Right renal pelvis (tissue), 4 donors: ENCODE results near the gene KRTAP9-7. TPM values are rescaled to one million over a fixed set of nuclear protein-coding genes. Genes with fewer than 3 reads are reported as not detected.
"Not testable (repeated sequence)": the region's sequence is repeated elsewhere in the genome, so short reads cannot be mapped to it uniquely, and the experiment has no call there.

ENCODE experiments used
- DNase-seq, 4 donors: peaks; one replicate each; pipeline ENCODE4 v3.0.0-alpha.2; 2013; ENCODE audit warnings: low read depth in 4 of 4, low spot score in 3 of 4, missing footprints in 1 of 4
- polyA plus RNA-seq, 4 donors: library from polyadenylated mRNA; unstranded; fragments of 120-200 nt; gene quantifications; one replicate each; pipeline ENCODE4 v1.2.1, GENCODE V29; 2013; ENCODE audit not compliant: insufficient read length in 4 of 4

Gene KRTAP9-7, protein sequence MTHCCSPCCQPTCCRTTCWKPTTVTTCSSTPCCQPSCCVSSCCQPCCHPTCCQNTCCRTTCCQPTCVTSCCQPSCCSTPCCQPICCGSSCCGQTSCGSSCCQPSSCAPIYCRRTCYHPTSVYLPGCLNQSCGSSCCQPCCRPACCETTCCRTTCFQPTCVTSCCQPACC
- polyA plus RNA-seq: not detected

DNA sequence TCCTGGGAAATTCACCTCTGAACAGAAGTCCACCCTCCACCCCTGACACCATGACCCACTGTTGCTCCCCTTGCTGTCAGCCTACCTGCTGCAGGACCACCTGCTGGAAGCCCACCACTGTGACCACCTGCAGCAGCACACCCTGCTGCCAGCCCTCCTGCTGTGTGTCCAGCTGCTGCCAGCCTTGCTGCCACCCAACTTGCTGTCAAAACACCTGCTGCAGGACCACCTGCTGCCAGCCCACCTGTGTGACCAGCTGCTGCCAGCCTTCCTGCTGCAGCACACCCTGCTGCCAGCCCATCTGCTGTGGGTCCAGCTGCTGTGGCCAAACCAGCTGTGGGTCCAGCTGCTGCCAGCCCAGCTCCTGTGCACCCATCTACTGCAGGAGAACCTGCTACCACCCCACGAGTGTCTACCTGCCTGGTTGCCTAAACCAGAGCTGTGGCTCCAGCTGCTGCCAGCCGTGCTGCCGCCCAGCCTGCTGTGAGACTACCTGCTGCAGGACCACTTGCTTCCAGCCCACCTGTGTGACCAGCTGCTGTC, at the start of gene KRTAP9-7:
Gene KRTAP9-7, plus strand, starts transcription at position 51 of the 543 bp plus-strand sequence. Its CDS starts 0 bp downstream, at position 51.
- DNase-seq: not testable (repeated sequence)

DNA sequence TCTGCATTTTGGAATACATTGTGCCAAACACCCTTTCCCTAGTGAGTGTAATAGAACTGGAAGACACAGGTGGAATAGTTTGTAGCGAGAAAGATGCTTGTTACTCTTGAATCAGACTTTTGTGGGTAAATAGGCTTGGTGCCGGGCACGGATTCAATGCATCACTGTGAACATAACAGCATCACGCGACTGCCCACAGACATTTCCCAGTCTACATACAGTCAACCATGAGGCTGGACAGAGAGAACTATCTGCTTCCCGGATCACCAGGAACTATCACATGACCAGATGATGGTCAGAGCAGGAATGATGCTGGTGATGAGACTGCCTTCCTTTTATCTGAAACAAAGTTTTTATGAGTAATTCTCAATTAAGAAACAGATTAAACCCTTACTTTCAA, 49.4 kb upstream of the KRTAP9-7 start:
- DNase-seq: no peak

DNA sequence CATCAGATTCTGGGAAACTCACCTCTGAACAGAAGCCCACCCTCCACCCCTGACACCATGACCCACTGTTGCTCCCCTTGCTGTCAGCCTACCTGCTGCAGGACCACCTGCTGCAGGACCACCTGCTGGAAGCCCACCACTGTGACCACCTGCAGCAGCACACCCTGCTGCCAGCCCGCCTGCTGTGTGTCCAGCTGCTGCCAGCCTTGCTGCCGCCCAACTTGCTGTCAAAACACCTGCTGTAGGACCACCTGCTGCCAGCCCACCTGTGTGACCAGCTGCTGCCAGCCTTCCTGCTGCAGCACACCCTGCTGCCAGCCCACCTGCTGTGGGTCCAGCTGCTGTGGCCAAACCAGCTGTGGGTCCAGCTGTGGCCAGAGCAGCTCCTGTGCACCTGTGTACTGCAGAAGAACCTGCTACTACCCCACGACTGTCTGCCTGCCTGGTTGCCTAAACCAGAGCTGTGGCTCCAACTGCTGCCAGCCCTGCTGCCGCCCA, 48.9 kb upstream of the KRTAP9-7 start, which contains the start of gene KRTAP9-2:
Gene KRTAP9-2, plus strand, starts transcription at position 51 of the 498 bp plus-strand sequence. Its CDS starts 7 bp downstream, at position 58.
- not testable (repeated sequence) for DNase-seq

DNA sequence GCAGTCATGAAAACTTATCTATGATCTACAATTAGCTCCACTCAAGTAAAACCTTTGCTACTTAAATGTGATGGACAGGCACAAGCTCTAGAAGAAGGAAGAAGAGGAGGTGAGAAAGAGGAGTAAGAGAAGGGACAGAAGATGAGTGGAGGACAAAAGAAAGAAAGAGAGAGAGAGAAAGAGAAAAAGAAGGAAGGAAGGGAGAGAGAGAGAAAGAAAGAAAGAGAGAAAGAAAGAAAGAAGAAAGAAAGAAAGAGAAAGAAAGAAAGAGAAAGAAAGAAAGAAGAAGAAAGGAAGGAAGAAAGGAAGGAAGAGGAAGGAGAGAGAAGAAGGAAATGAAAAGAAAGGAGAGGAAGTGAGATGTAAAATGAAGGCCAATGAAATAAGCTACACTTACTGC, 45.4 kb upstream of the KRTAP9-7 start:
- no peak for DNase-seq

DNA sequence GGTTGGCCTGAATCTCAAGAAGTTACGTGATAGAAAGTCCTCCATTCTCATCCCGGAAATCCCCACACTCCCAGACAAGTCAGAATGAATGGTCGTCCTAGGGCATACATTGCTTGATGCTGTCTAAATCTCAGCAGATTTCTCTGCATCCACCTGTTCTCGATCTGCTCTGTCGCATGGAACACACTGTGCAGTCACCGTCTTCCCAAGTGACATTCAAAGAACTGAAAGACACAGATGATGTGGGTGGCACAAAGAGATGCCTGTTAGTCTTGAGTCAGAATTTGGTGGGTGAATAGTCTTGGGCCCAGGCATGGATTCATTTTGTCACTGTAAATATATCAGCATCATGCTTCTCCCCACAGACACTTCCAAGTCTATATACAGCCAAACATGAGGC, 43.8 kb upstream of the KRTAP9-7 start:
- no peak for DNase-seq

DNA sequence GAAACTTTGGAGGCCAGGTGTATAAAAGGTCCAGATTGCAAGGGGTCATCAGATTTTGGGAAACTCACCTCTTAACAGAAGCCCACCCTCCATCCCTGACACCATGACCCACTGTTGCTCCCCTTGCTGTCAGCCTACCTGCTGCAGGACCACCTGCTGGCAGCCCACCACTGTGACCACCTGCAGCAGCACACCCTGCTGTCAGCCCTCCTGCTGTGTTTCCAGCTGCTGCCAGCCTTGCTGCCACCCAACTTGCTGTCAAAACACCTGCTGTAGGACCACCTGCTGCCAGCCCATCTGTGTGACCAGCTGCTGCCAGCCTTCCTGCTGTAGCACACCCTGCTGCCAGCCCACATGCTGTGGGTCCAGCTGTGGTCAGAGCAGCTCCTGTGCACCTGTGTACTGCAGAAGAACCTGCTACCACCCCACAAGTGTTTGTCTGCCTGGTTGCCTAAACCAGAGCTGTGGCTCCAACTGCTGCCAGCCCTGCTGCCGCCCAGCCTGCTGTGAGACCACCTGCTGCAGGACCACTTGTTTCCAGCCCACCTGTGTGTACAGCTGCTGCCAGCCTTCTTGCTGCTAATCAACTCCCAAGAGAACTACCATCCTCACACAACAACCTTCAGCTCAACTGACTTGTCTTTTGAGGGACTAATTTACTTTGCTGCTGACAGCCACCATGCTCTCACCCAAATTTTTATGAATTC, 42.9 kb upstream of the KRTAP9-7 start, which contains the start of gene KRTAP9-3:
Gene KRTAP9-3, plus strand, starts transcription at position 51 of the 707 bp plus-strand sequence. Its CDS starts 53 bp downstream, at position 104.
- DNase-seq: not testable (repeated sequence)

DNA sequence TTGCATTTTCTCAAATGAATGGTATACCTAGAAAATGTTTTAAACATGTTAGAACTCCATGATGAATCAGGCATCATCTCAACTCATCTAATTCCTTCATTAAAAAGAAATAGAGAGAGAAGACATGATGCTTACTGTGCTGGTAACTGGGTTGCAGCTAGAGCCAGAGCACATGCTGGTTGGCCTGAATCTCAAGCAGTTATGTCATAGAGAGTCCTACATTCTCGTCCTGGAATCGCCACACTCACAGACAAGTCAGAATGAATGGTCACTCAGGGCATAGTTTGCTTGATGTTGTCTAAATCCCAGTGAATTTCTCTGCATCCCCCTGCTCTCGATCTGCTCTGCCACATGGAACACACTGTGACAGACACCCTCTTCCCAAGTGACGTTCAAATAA, 38.4 kb upstream of the KRTAP9-7 start:
- DNase-seq: not testable (repeated sequence)

DNA sequence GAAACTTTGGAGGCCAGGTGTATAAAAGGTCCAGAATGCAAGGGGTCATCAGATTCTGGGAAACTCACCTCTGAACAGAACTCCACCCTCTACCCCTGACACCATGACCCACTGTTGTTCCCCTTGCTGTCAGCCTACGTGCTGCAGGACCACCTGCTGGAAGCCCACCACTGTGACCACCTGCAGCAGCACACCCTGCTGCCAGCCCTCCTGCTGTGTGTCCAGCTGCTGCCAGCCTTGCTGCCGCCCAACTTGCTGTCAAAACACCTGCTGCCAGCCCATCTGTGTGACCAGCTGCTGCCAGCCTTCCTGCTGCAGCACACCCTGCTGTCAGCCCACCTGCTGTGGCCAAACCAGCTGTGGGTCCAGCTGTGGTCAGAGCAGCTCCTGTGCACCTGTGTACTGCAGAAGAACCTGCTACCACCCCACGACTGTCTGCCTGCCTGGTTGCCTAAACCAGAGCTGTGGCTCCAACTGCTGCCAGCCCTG, 37.5 kb upstream of the KRTAP9-7 start, which contains the start of gene KRTAP9-8:
Gene KRTAP9-8, plus strand, starts transcription at position 51 of the 489 bp plus-strand sequence. Its CDS starts 53 bp downstream, at position 104.
- not testable (repeated sequence) for DNase-seq

DNA sequence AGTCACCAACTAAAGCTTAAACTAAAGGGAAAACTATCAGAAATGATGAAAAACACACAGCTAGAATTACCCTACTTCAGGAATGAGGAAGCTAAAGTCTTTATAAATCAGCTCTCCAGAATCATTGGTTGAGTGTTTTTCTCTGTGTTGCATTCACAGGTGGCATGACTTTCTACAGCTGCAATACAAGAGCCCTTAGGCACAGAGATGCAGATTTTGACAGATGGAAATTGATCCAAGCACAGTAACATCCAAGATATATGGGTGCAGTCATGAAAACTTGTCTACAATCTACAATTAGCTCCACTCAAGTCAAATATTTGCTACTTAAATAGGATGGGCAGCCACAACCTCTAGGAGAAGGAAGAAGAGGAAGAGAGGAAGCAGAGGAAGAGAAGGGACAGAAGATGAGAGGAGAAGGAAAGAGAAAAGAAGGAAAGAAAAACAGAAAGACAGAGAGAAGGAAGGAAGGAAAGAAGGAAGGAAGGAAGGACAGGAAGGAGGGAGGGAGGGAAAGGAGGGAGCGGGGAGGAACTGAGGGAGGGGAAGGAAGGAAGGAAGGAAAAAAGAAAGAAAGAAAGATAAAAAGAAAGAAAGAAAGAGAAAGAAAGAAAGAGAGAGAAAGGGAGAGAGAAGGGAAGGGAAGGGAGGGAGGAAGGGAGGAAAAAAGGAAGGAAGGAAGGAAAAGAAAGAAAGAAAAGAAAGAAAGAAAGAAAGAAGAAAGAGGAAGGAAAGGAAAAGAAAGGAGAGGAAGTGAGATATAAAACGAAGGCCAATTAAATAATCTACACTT, 28.3 kb upstream of the KRTAP9-7 start:
- not testable (repeated sequence) for DNase-seq

DNA sequence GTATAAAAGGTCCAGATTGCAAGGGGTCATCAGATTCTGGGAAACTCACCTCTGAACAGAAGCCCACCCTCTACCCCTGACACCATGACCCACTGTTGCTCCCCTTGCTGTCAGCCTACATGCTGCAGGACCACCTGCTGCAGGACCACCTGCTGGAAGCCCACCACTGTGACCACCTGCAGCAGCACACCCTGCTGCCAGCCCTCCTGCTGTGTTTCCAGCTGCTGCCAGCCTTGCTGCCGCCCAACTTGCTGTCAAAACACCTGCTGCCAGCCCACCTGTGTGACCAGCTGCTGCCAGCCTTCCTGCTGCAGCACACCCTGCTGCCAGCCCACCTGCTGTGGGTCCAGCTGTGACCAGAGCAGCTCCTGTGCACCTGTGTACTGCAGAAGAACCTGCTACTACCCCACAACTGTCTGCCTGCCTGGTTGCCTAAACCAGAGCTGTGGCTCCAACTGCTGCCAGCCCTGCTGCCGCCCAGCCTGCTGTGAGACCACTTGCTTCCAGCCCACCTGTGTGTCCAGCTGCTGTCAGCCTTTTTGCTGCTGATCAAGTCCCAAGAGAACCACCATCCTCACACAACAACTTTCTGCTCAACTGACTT, 25.8 kb upstream of the KRTAP9-7 start, which contains the start of gene KRTAP9-4:
Gene KRTAP9-4, plus strand, starts transcription at position 51 of the 604 bp plus-strand sequence. Its CDS starts 34 bp downstream, at position 85.
- not testable (repeated sequence) for DNase-seq

DNA sequence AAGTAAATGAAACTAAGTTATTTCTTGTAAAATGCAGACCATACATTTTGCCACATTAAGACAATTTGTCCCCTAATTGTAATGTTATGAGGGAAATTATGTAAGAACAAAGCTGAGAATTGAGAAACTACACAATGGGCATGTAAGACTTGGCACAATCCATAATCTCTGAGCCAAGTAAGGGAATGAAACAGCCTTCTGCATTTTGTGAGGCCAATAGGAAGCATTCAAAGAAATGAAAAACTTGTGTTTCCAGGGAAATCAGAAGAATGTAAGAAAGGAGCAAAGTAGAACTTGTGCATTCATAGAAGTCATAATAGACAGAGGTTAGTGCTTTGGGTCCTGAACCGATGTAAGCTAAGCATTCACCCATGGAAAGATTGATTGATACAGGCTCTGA, 24.2 kb upstream of the KRTAP9-7 start:
- DNase-seq: no peak

DNA sequence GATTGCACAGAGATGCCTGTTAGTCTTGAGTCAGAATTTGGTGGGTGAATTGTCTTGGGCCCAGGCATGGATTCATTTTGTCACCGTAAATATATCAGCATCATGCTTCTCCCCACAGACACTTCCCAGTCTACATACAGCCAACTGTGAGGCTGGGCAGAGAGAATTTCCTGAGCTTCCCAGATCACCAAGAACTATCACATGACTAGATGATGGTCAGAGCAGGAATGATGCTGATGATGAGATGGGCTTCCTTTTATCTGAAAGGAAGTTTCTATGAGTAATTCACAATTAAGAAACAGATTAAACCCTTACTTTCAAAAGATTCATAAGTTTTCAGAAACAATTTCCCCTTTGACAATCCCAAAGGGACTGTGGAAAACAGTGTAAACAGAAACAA, 20.6 kb upstream of the KRTAP9-7 start:
- no peak for DNase-seq

DNA sequence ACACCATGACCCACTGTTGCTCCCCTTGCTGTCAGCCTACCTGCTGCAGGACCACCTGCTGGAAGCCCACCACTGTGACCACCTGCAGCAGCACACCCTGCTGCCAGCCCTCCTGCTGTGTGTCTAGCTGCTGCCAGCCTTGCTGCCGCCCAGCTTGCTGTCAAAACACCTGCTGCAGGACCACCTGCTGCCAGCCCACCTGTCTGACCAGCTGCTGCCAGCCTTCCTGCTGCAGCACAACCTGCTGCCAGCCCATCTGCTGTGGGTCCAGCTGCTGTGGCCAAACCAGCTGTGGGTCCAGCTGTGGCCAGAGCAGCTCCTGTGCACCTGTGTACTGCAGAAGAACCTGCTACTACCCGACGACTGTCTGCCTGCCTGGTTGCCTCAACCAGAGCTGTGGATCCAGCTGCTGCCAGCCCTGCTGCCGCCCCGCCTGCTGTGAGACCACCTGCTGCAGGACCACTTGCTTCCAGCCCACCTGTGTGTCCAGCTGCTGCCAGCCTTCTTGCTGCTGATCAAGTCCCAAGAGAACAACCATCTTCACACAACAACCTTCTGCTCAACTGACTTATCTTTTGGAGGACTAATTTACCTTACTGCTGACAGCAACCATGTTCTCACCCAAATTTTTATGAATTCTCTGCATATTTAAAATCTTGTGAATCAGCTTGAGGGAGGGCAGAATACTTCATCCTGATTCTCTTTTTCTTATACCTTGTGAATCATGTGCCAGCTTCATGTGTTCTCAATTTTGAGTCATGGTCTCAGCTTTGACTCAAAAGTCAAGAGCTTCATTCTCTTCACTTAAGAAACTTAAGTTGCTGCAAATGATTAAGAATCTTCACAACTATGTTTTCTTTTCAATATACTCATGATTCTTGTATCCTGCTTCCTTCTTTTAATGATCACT, 19.9 kb upstream of the KRTAP9-7 start, which contains the start of gene KRTAP9-9:
Gene KRTAP9-9, plus strand, starts transcription at position 4 of the 910 bp plus-strand sequence.
- DNase-seq: not testable (repeated sequence)

DNA sequence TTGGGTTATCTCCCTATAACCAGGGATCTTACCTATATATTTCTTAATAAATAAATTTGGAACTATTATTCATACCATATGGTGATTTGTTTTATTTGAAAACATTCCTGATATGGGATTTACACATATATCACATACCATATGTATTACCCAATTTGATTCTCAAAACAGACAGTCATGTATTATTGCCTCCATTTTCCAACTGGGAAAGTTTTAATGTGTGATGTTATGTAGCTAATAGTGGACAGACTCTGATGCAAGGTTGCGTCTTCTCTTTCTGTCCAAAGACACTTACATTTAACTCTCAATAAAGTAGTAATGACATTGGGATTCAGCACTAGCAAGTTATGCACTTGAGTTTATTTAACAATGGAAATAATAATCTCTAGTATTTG, 19.2 kb upstream of the KRTAP9-7 start:
- DNase-seq: no peak

DNA sequence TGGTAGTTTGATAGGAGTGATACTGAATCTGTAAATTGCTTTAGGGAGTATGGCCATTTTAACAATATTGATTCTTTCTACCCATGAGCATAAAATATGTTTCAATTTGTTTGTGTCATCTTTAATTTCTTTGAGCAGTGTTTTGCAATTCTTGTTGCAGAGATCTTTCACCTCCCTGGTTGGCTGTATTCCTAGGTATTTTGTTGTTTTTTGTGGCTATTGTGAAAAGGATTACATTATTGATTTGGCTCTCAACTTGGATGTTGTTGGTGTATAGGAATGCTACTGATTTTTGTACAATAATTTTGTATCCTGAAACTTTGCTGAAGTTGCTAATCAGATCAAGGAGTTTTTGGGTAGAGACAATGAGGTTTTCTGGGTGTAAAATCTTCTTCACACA, 17.1 kb upstream of the KRTAP9-7 start:
- DNase-seq: no peak

DNA sequence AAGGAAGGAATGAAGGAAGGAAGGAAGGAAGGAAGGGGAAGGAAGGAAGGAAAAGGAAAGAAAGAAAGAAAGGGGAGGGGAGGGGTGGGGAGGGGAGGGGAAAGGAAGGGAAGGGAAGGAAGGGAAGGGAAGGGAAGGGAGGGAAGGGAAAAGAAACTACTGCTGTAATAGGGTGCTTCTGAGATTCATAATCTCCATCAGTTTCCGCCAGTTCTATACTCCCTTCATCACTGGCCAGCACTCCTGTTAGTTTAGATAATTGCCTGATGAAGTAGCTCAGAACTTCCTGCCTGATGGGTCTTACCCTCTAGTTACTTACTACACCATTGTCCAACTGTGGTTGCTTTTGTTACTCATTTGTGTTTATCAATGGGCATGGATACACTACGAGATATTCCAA, 12.3 kb upstream of the KRTAP9-7 start:
- no peak for DNase-seq

DNA sequence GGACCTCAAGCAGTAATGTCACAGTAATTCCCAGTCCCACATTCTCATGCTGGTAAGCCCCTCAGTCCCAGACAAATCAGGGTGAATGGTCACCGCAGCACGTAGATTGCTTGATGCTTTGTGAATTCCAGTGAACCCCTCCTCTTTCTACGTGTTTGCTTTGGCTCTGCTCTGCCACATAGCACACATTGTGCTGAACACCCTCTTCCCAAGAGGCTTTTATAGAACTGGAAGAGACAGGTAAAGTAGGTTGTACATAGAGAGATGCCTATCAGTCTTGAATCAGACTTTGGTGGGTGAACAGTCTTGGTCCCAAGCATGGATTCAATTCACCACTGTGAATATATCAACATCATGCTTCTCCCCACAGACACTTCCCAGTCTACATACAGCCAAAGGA, 10.9 kb upstream of the KRTAP9-7 start:
- DNase-seq: no peak

DNA sequence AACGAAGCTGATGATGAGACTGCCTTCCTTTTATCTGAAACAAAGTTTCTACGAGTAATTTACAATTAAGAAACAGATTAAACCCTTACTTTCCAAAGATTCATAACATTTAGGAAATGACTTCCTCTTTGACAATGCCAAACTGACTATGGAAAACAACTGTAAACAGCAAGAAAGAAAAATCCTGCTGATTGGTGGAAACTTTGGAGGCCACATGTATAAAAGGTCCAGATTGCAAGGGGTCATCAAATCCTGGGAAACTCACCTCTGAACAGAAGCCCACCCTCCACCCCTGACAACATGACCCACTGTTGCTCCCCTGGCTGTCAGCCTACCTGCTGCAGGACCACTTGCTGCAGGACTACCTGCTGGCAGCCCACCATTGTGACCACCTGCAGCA, 10.4 kb upstream of the KRTAP9-7 start, which contains the start of gene KRTAP9-6:
Gene KRTAP9-6, plus strand, starts transcription at position 301 of the 400 bp plus-strand sequence. Its CDS starts 0 bp downstream, at position 301.
- no peak for DNase-seq
